Activated CD8-positive, alpha-beta memory T cell treated with anti-CD3 and anti-CD28 coated beads for 36 hours (primary cell): ENCODE data around the gene XPNPEP2. TPM values are rescaled to one million over a fixed set of nuclear protein-coding genes. Genes with fewer than 3 reads are reported as not detected.

Experiments
- CTCF ChIA-PET: fragments of 350-600 bp; sonication (Branson Sonifier 250); formaldehyde crosslinking; loops from one replicate; lab custom pipeline; 2021; ENCODE audit warnings: antibody characterized with exemption; lab: Charles Lee
- POLR2A ChIA-PET: fragments of 350-600 bp; sonication (Branson Sonifier 250); formaldehyde crosslinking; loops from one replicate; lab custom pipeline; 2021; ENCODE audit warnings: antibody characterized with exemption; lab: Charles Lee
- total RNA-seq, 2 experiments: library from RNA; stranded (reverse); gene quantifications; one replicate each; pipeline ENCODE4 v1.2.3, GENCODE V29; 2021

The XPNPEP2 gene
- total RNA-seq, result under 1 TPM; 0.23 to 0.32 TPM

GRCh38 chrX:129738466-129739308 is at the start of gene XPNPEP2:
Gene XPNPEP2 (plus strand): TSS chrX:129738979. CDS start chrX:129739214, 235 bp downstream.
- ChIA-PET POLR2A (no interaction called here), CTCF (no interaction called here)

GRCh38 chrX:129689796-129690195 is 49.0 kb upstream of the XPNPEP2 start:
- ChIA-PET CTCF (interaction anchor here (1.1 kb wide), 1 partner anchor 50 kb away, joined by 3 read pairs; no protein-coding TSS in a partner anchor), POLR2A (no interaction called here)

- CTCF ChIA-PET, result interaction anchor here (1.1 to 1.2 kb wide), 2 partner anchors 13 to 51 kb away, joined by 3 read pairs; no protein-coding TSS in a partner anchor
- POLR2A ChIA-PET, result no interaction called here
Observed at GRCh38 chrX:129690435-129690834, 48.3 kb upstream of the XPNPEP2 start.

- ChIA-PET POLR2A (no interaction called here), CTCF (no interaction called here)
Observed at GRCh38 chrX:129693354-129693753, 45.4 kb upstream of the XPNPEP2 start.

- CTCF ChIA-PET, result no interaction called here
- POLR2A ChIA-PET, result no interaction called here
Observed at GRCh38 chrX:129694805-129695204, 44.0 kb upstream of the XPNPEP2 start.

- ChIA-PET POLR2A (no interaction called here), CTCF (no interaction called here)
Observed at GRCh38 chrX:129695535-129695934, 43.2 kb upstream of the XPNPEP2 start.

- ChIA-PET CTCF (no interaction called here), POLR2A (no interaction called here)
Observed at GRCh38 chrX:129695937-129696336, 42.8 kb upstream of the XPNPEP2 start.

- ChIA-PET CTCF (no interaction called here), POLR2A (no interaction called here)
Observed at GRCh38 chrX:129696463-129697155, 42.2 kb upstream of the XPNPEP2 start.

GRCh38 chrX:129697204-129697829 is 41.5 kb upstream of the XPNPEP2 start:
- CTCF ChIA-PET, result no interaction called here
- POLR2A ChIA-PET, result no interaction called here

- ChIA-PET POLR2A (no interaction called here), CTCF (no interaction called here)
Observed at GRCh38 chrX:129698150-129698549, 40.6 kb upstream of the XPNPEP2 start.

- CTCF ChIA-PET, result no interaction called here
- POLR2A ChIA-PET, result no interaction called here
Observed at GRCh38 chrX:129700536-129700935, 38.2 kb upstream of the XPNPEP2 start.

- CTCF ChIA-PET, result no interaction called here
- POLR2A ChIA-PET, result no interaction called here
Observed at GRCh38 chrX:129701624-129702069, 37.1 kb upstream of the XPNPEP2 start.

GRCh38 chrX:129704491-129704890 is 34.3 kb upstream of the XPNPEP2 start:
- CTCF ChIA-PET, result no interaction called here
- POLR2A ChIA-PET, result no interaction called here

- CTCF ChIA-PET, result interaction anchor here (0.6 kb wide), 1 partner anchor 180 kb away, joined by 3 read pairs; no protein-coding TSS in a partner anchor
- POLR2A ChIA-PET, result no interaction called here
Observed at GRCh38 chrX:129705377-129705925, 33.3 kb upstream of the XPNPEP2 start.

- ChIA-PET POLR2A (no interaction called here), CTCF (interaction anchor here (0.6 kb wide), 1 partner anchor 180 kb away, joined by 3 read pairs; no protein-coding TSS in a partner anchor)
Observed at GRCh38 chrX:129705988-129706387, 32.8 kb upstream of the XPNPEP2 start.

GRCh38 chrX:129706400-129707072 is 32.2 kb upstream of the XPNPEP2 start:
- ChIA-PET POLR2A (no interaction called here), CTCF (interaction anchor here (0.6 kb wide), 1 partner anchor 179 kb away, joined by 3 read pairs; no protein-coding TSS in a partner anchor)

- CTCF ChIA-PET, result no interaction called here
- POLR2A ChIA-PET, result no interaction called here
Observed at GRCh38 chrX:129714581-129714980, 24.2 kb upstream of the XPNPEP2 start.

GRCh38 chrX:129716507-129716906 is 22.3 kb upstream of the XPNPEP2 start:
- POLR2A ChIA-PET, result no interaction called here

GRCh38 chrX:129717892-129718291 is 20.9 kb upstream of the XPNPEP2 start:
- POLR2A ChIA-PET, result no interaction called here
- CTCF ChIA-PET, result interaction anchor here (0.7 kb wide), 1 partner anchor 29 kb away, joined by 3 read pairs; no protein-coding TSS in a partner anchor

More at GRCh38 chrX:129716507-129716906, 22.3 kb upstream of the XPNPEP2 start:
- CTCF ChIA-PET, result no interaction called here
